Measurements from ENCODE around the gene PTPN1. TPM values are rescaled to one million over a fixed set of nuclear protein-coding genes. Genes with fewer than 3 reads are reported as not detected.
"Not testable (repeated sequence)": the region's sequence is repeated elsewhere in the genome, so short reads cannot be mapped to it uniquely, and the experiment has no call there.

Gene PTPN1
- total RNA-seq, 4 donors from 2014 or later: 13.8 to 40.4 (median 22.0) TPM

- no peak for DNase-seq
- Histone ChIP-seq H3K27me3 (no peaks in the 10 kb centered on the region), H3K4me3 (no peak overlapping the region), H3K36me3 (no peaks in the 10 kb centered on the region), H3K9me3 (no peaks in the 10 kb centered on the region), H3K27ac (peak overlapping the region in 1 of 4 donors; percentile 57), H3K4me1 (peaks cover 0 to 35% (median 15%) of the 10 kb centered on the region in 4 donors)
- TF ChIP-seq, protein P1, sequence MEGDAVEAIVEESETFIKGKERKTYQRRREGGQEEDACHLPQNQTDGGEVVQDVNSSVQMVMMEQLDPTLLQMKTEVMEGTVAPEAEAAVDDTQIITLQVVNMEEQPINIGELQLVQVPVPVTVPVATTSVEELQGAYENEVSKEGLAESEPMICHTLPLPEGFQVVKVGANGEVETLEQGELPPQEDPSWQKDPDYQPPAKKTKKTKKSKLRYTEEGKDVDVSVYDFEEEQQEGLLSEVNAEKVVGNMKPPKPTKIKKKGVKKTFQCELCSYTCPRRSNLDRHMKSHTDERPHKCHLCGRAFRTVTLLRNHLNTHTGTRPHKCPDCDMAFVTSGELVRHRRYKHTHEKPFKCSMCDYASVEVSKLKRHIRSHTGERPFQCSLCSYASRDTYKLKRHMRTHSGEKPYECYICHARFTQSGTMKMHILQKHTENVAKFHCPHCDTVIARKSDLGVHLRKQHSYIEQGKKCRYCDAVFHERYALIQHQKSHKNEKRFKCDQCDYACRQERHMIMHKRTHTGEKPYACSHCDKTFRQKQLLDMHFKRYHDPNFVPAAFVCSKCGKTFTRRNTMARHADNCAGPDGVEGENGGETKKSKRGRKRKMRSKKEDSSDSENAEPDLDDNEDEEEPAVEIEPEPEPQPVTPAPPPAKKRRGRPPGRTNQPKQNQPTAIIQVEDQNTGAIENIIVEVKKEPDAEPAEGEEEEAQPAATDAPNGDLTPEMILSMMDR (IDR thresholded peaks at IDR 0.05): no peak
- no peak for TF ChIP-seq POLR2A (IDR thresholded peaks at IDR 0.05)
Observed at GRCh38 chr20:50537546-50538201, 27.5 kb downstream of the PTPN1 start.

DNA sequence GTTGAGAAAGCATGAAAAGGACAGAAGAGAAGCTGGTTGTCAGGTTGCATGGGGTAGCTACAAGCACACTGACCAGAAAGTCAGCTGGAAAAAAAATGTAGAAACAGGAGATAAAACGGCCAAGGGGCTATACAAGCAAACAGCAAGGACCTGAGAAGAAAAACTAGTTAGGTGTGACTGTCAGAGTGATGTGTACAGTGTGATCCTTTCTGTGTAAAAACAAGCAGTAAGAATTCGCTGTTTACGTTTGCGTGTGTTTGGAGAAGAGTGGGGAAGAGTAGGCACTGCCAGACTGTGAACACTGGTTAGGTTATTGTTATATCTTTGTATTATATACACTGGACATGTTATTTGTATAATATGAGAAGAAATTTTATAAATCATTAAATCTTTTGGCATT is 28.1 kb downstream of the PTPN1 start:
- H3K36me3 ChIP-seq: no peaks in the 10 kb centered on the region
- no peak for DNase-seq
- H3K4me3 ChIP-seq: no peak overlapping the region
- H3K27me3 ChIP-seq: no peaks in the 10 kb centered on the region
- H3K9me3 ChIP-seq: no peaks in the 10 kb centered on the region
- peaks cover 0 to 36% (median 15%) of the 10 kb centered on the region in 4 donors for H3K4me1 ChIP-seq
- peak overlapping the region in 1 of 4 donors; percentile 57 for H3K27ac ChIP-seq
- TF ChIP-seq POLR2A (IDR thresholded peaks at IDR 0.05): no peak
- TF ChIP-seq, protein P1 (IDR thresholded peaks at IDR 0.05): no peak

DNA sequence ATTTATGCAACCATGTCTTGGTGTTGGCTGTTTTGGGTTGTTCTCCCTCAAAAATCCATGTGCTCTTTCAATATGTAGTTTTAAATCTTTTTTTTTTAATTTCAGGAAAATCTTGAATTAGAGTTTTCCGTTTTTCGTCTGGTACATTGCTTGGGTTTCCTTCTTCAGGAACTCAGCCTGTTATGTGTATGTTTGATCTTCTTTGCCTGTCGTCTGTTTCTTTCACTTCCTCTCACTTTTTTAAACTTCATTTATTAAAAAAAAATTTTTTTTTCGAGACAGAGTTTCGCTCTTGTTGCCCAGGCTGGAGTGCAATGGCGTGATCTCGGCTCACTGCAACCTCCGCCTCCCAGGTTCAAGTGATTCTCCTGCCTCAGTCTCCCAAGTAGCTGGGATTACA is 29.6 kb downstream of the PTPN1 start:
- Histone ChIP-seq H3K4me1 (peaks cover 0 to 48% (median 18%) of the 10 kb centered on the region in 4 donors), H3K27ac (peak overlapping the region in 2 of 4 donors; percentile 61 to 77)
- H3K4me3 ChIP-seq, DNase-seq, H3K9me3 ChIP-seq, H3K36me3 ChIP-seq, H3K27me3 ChIP-seq: not testable (repeated sequence)

GRCh38 chr20:50540620-50541605 is 30.7 kb downstream of the PTPN1 start:
- peaks cover 0 to 58% (median 22%) of the 10 kb centered on the region in 4 donors for H3K4me1 ChIP-seq
- peak overlapping the region; percentile 12 to 77 (median 38) for H3K27ac ChIP-seq
- TF ChIP-seq POLR2A (IDR thresholded peaks at IDR 0.05): no peak
- TF ChIP-seq, protein P1 (IDR thresholded peaks at IDR 0.05): no peak
- no peaks in the 10 kb centered on the region for H3K27me3 ChIP-seq
- DNase-seq: no peak
- H3K9me3 ChIP-seq: no peaks in the 10 kb centered on the region
- no peak overlapping the region for H3K4me3 ChIP-seq
- H3K36me3 ChIP-seq: no peaks in the 10 kb centered on the region

DNA sequence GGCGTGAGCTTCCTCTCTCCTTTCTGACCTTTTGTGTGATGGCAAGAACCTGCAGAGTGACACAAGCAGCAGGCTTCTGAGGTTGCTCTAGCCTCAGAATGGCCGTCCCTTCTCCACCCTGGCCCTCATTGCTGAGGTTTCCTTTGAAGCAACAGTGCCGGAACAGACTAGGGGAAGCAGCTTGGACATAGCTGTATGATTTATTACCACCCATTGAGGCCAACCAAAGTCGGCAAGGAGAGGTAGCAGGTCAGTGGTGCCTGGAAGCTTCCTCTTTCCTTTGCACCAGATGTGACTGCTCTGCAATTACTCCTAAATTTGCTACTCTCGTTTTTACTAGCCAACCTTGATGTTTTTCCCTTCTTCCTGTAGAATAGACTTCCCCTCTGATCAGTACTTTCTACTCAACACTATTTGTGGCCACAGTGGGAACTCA is 31.4 kb downstream of the PTPN1 start:
- H3K36me3 ChIP-seq: no peaks in the 10 kb centered on the region
- H3K4me1 ChIP-seq: peaks cover 0 to 65% (median 21%) of the 10 kb centered on the region in 4 donors
- no peak for TF ChIP-seq POLR2A (IDR thresholded peaks at IDR 0.05)
- TF ChIP-seq, protein P1 (IDR thresholded peaks at IDR 0.05): no peak
- peak in 2 of 3 donors; percentile 70 to 71 for DNase-seq
- no peaks in the 10 kb centered on the region for H3K9me3 ChIP-seq
- no peak overlapping the region for H3K4me3 ChIP-seq
- H3K27me3 ChIP-seq: no peaks in the 10 kb centered on the region
- peak overlapping the region in 3 of 4 donors; percentile 10 to 77 (median 61) for H3K27ac ChIP-seq

Measured in Peyer's patch (tissue), 4 donors.